ENCODE measurements around the gene ENG.
A peak's percentile ranks its signal among the peaks of the same experiment; 100 is the strongest.

ENG gene

DNA sequence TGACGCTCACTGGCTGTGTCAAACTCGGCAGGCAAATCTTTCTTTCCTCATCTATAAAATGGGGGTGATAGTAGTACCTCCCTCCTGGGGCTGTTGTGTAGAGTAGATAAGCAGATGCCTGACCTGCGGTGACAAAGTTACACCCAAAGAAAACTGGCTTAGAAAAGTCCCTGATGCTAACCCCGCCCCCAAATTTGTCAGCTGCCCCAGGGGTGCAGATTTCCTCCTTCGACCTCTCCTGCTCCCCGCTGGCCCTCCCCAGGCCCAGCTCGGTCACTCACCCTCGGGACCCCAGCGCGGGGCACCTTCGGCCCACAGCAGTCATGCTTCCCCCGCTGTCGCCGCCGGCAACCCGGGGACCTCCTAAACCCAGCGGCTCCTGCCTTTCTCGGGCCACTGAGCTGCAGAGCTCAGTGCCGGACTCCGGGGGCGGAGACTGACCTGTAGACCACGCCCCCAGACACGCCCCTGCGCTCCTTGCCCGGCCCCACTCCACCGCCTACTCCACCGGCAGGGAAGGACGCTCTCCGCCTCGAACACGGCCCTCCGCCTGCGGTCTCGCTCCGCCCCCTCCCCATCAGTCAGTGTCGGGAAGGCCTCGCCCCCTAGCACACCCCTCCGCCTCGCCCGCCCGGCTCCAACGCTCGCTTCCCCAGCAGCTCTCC, 83.4 kb downstream of the ENG start:
- TF ChIP-seq CTCF (conservative IDR thresholded peaks at IDR 0.05; ENCODE audit: low read length) (no peak), EZH2phosphoT487 (IDR thresholded peaks at IDR 0.05; ENCODE audit: borderline replicate concordance) (no peak)
- H3K4me3 ChIP-seq (ENCODE audit: low read length, poor library complexity, severe bottlenecking), result peak overlapping the region; percentile 68
- H3K79me2 ChIP-seq (ENCODE audit: insufficient read depth, low read length), result peaks cover 90% of the 10 kb centered on the region
- H3F3A ChIP-seq (ENCODE audit: low read depth), result peaks cover 6% of the 10 kb centered on the region
- H3K27me3 ChIP-seq (ENCODE audit: insufficient read depth, low read length, poor library complexity, severe bottlenecking), result no peaks in the 10 kb centered on the region
- H4K20me1 ChIP-seq (ENCODE audit: insufficient read depth, low read length, poor library complexity, severe bottlenecking), result peaks cover 63% of the 10 kb centered on the region
- H3K9ac ChIP-seq (ENCODE audit: low read depth, low read length, poor library complexity, severe bottlenecking), result peak overlapping the region; percentile 51
- H3K4me1 ChIP-seq (ENCODE audit: insufficient read depth, low read length, poor library complexity, severe bottlenecking), result peaks cover 65% of the 10 kb centered on the region
- H3K4me2 ChIP-seq (ENCODE audit: low read depth, low read length, poor library complexity, severe bottlenecking), result peak overlapping the region; percentile 79
- no peaks in the 10 kb centered on the region for H3K9me3 ChIP-seq (ENCODE audit: insufficient read depth, low read depth, low read length)
- no peaks in the 10 kb centered on the region for H3K9me2 ChIP-seq (replicated peaks; ENCODE audit: low read depth, low read length)
- H3K36me3 ChIP-seq (ENCODE audit: insufficient read depth, low read length), result peaks cover 38% of the 10 kb centered on the region; the same call in 1 of the 2 replicates
- H2AFZ ChIP-seq (ENCODE audit: low read length), result no peak overlapping the region

GRCh38 chr9:127770583-127770904, 83.9 kb downstream of the ENG start:
- Histone ChIP-seq H3K36me3 (ENCODE audit: insufficient read depth, low read length) (peaks cover 42% of the 10 kb centered on the region; the same call in 1 of the 2 replicates), H3K9me2 (replicated peaks; ENCODE audit: low read depth, low read length) (no peaks in the 10 kb centered on the region), H4K20me1 (ENCODE audit: insufficient read depth, low read length, poor library complexity, severe bottlenecking) (peaks cover 61% of the 10 kb centered on the region), H3K9ac (ENCODE audit: low read depth, low read length, poor library complexity, severe bottlenecking) (peak overlapping the region; percentile 51), H3K27me3 (ENCODE audit: insufficient read depth, low read length, poor library complexity, severe bottlenecking) (no peaks in the 10 kb centered on the region), H2AFZ (ENCODE audit: low read length) (no peak overlapping the region), H3K79me2 (ENCODE audit: insufficient read depth, low read length) (peaks cover 90% of the 10 kb centered on the region), H3F3A (ENCODE audit: low read depth) (peaks cover 6% of the 10 kb centered on the region), H3K9me3 (ENCODE audit: insufficient read depth, low read depth, low read length) (no peaks in the 10 kb centered on the region), H3K4me1 (ENCODE audit: insufficient read depth, low read length, poor library complexity, severe bottlenecking) (peaks cover 65% of the 10 kb centered on the region), H3K4me2 (ENCODE audit: low read depth, low read length, poor library complexity, severe bottlenecking) (peak overlapping the region; percentile 79), H3K4me3 (ENCODE audit: low read length, poor library complexity, severe bottlenecking) (peak overlapping the region; percentile 68)
- TF ChIP-seq EZH2phosphoT487 (IDR thresholded peaks at IDR 0.05; ENCODE audit: borderline replicate concordance), result no peak
- TF ChIP-seq CTCF (conservative IDR thresholded peaks at IDR 0.05; ENCODE audit: low read length), result no peak

GRCh38 chr9:127769929-127770582, 84.4 kb downstream of the ENG start:
- H3K4me2 ChIP-seq (ENCODE audit: low read depth, low read length, poor library complexity, severe bottlenecking), result peak overlapping the region; percentile 79
- peak overlapping the region; percentile 68 for H3K4me3 ChIP-seq (ENCODE audit: low read length, poor library complexity, severe bottlenecking)
- H4K20me1 ChIP-seq (ENCODE audit: insufficient read depth, low read length, poor library complexity, severe bottlenecking), result peaks cover 61% of the 10 kb centered on the region
- H3K9me3 ChIP-seq (ENCODE audit: insufficient read depth, low read depth, low read length), result no peaks in the 10 kb centered on the region
- peaks cover 90% of the 10 kb centered on the region for H3K79me2 ChIP-seq (ENCODE audit: insufficient read depth, low read length)
- peak overlapping the region; percentile 51 for H3K9ac ChIP-seq (ENCODE audit: low read depth, low read length, poor library complexity, severe bottlenecking)
- H2AFZ ChIP-seq (ENCODE audit: low read length), result no peak overlapping the region
- no peaks in the 10 kb centered on the region for H3K27me3 ChIP-seq (ENCODE audit: insufficient read depth, low read length, poor library complexity, severe bottlenecking)
- TF ChIP-seq EZH2phosphoT487 (IDR thresholded peaks at IDR 0.05; ENCODE audit: borderline replicate concordance) (no peak), CTCF (conservative IDR thresholded peaks at IDR 0.05; ENCODE audit: low read length) (peak; percentile 21; the same call in 1 of the 2 replicates)
- H3K4me1 ChIP-seq (ENCODE audit: insufficient read depth, low read length, poor library complexity, severe bottlenecking), result peaks cover 64% of the 10 kb centered on the region
- H3K36me3 ChIP-seq (ENCODE audit: insufficient read depth, low read length), result peaks cover 45% of the 10 kb centered on the region; the same call in 1 of the 2 replicates
- no peaks in the 10 kb centered on the region for H3K9me2 ChIP-seq (replicated peaks; ENCODE audit: low read depth, low read length)
- H3F3A ChIP-seq (ENCODE audit: low read depth), result peaks cover 6% of the 10 kb centered on the region

All from Loucy (cell line).